GM21737 (cell line): ENCODE results near the gene SNRK.

Experiments used
- ATAC-seq: cut with Tn5 transposase; IDR thresholded peaks from one replicate; pipeline ENCODE4 v1.9.1; 2021; ENCODE audit warnings: mild to moderate bottlenecking, moderate library complexity; ENCODE audit not compliant: unreplicated experiment

The SNRK gene

DNA sequence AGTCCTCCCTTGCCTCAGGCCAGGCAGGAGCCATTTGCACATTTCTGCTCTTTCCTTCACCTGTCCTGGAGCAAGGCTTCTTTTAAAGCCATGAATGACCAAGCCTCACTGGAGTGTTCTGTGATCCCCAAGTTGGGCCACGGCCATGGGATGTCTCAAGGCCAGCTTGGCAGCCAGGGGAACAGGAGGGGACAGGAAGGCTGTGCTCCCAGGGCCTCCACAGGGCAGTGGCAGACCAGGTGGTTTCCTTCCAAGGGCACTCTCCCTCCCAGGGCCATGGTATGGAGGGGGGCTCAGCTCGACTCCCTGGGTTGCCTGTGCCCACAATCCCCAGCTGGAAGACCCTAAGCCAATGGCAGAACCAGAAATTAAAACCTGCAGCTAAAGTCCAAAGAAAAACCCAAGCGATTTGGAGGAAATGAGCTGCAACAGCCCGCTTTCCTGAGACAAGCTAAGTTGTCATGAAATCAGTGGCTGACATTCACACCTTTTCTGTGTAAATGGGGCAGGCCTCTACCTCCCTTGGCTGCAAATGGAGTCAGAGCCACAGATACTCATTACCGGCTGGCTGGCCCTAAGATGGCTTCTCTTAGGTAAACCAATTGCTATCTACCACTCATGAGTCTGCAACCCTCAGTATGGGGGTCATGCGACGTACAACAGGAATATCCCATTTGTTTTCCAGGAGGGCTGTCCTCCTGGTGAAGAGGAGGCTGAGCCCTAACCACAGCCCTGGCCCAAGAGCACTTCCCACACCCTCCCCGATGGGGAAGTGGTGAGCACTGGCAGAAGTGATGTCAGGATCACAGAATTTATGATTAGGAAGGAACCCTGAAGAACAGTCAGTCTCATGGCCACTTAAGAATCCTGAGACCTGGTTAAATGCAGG lies 83.3 kb downstream of the SNRK start:
- no peak for ATAC-seq

DNA sequence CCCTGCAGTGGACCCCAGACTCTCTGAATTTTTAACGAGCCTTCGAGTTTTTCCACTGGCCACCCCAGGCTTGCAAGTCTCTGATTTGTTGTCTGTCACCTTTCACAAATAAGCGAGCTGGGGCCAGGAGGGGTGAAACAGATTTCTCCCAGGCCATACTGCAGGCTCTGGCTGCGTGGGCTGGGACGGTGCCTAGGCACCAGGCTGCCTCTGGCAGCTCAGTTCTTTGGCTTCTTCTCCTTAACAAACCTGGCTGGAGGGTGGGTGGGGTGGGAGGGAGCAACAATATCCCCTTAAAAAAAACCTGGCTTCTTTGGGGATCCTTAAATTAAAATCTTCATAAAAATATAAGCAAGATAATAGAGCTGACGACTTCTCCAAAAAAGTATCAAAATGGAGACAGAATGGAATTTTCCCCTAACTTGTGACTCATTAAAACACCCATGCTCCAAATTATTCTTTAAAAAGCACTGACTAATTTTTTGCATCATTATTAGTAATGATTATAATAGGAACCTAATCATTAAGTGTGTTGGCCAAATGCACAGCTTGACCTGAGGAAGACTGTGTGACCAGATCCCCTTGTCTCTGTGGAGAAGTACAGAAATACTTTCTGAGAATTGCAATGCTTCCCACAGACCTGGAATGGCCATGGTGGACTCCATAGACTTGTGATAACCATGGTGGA lies 84.1 kb downstream of the SNRK start:
- ATAC-seq: no peak

DNA sequence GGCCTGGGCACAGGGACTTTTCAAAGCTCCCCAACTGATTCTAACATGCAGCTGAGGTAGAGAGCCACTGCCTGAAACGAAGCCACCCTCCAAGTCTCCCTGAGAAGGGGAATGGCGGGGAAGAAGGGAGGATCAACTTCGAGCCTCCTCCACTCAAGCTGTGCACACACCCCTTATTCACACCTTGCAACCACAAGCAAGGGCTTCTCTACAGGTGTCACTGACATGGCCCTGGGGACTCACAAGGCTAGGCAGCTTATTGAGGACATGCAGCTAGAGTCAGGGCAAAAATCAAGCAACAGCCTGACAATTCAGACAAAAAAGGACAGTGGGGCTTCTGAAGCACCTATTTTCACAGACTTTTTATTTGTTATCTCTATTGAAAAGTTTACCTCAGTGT lies 85.2 kb downstream of the SNRK start:
- ATAC-seq: no peak

DNA sequence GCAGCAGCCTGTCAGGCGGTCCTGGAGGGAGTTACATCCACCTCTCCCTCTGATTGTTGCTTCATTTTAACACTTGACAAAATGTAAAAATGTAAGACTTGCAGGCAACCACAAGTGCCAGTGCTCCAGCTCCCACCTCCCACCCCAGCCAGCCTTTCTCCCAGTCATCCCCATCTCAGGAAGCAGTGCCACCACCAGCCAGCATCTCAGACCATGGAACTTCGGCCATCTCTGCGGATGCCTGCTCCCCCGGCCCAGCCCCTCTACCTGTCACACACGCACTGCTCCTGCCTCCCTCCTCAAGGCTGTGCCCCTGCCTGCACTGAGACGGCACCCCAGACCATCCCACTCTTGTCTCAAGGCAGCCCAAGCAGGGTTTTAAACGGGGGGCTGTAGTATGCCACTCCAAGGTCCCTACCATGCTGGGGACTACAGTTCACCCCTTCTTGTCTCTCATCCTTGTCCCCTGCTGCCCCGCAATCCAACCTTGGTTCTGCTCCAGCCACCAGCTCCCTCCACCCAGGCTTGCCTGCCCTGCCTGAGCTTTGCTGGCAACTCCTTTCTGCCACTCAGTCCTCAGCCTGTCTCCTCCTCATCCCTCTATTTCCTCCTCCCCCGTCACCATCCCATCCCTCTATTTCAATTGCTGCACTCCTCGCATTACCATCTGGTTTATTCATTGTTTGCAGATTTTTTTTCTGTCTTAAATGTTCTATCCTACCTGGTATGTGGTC lies 85.8 kb downstream of the SNRK start:
- ATAC-seq: no peak

DNA sequence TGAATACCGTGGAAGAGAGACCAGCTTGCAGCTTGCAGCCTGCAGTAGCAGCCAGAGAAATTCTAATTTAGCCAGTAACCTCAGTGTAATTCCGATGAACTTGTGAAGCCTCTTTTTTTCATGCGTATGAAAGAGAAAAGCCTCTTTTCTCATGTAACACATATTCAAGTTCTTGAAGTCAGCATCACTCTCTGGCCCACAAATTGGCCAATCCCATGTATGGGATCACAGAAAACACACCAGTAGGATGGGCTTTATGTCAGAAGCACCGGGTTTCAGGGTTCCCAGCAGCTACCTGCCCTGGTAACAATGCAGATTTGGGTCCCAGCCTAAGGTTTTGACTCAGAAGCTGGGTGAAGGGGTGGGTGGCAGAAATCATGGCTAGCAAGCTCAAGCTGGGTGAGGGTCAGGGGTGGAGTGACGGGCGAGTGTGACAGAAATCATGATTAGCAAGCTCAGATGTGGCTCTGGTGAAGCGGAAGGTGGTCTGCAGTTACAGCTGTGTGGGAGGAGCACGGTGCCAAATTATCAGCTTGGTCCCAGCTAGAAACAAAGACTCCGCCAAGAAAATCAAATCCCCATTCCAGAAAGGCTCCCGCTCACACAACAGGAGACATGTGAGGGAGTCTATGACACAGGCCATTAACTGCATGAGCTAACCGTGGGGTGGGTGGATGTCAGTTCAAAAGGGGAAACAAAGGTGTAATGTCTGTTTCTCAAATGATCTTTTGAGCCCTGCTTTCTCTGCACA lies 86.6 kb downstream of the SNRK start:
- no peak for ATAC-seq

DNA sequence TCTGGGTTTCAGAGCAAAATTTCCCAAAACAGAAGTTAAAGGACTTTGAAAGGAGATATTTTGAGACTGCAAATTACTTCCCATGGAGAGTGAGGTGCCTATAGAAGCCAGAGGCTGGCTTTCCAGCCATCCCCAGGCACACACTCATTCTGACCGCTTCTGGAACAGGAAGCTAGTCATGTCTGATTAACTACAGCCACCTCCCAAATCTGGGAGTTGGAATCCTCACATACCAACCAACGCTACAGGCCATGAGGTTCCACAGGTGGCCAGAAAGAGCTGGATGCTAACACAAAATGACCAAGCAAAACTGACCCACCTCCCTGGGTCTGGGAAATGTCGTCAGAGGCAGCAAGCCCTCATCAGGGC lies 87.2 kb downstream of the SNRK start:
- ATAC-seq: no peak

DNA sequence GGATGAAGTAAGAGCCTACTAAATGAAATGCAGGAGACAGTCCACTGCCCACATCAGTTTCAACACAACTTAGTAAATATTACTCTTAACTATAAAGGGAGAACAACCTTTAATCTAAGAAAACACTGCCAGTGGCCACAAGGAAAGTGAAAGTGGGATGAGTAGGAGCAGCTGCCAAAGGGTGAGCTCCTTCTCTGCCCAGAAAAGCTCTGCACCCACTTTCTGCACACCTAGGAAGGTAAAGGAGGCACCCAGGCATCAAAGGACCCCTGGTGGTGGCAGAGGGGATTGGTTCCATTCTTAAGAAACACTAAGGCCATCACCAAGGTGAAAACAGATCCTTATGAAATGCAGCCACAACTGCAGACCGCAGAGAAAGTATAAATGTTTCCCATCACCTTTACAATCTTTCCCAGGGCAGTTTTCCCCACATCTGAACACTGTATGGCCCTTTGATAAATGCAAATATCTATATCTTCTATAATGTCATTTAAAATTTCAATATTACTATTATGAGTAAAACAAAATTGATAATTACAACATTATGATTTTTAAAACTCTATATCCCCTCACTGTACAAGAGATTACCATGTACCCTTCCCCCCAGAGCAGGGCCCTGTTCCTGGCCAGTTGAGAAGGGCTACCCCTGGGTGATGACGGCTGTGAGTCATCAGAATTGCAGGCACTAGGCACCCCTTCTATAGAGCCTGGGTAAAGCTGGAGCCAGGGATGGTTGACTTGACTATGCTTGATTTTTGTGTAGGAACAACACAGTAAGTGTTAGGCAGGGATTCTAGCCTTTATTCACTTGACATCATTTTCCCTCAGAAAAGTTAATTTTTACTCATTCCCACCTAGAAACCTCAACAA lies 92.0 kb downstream of the SNRK start:
- no peak for ATAC-seq

DNA sequence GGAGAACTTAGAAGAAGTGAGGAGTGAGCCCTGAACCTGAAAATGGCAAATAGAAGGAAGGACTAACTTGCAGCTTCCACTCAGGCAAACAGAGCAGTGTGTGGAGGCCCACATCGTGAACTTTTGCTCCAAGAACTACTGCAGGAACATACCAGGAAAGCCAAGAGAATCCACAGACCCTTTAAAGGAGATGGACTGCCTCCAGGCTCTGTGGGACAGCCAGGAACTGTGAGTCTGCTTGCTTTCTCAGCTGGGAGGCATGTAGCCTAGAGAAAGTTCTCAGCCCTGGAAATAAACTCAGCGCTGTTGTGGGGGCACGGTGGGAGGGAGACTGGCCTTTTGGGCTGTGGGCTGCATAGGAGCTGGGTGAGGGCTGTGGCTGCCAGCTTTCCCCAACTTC lies 93.0 kb downstream of the SNRK start:
- ATAC-seq: no peak

DNA sequence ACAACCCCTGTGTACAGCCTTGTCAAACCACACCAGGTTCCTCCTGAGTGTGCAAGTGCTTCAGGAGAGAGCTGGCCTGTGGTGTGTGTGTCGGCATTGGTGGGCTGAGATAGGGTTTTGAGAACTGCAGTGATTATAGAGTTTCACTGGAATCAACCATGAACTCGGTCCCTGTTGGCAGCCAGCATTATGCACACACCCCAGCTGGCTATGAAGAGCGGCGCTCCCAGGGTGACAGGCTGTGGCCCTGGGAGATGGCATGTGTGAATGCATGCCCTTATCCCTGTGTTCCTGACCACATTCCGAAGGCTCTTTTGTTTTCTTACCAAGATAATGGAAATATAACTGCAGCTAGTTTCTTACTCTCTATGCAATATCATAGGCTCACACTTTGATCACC lies 101.8 kb downstream of the SNRK start:
- no peak for ATAC-seq

DNA sequence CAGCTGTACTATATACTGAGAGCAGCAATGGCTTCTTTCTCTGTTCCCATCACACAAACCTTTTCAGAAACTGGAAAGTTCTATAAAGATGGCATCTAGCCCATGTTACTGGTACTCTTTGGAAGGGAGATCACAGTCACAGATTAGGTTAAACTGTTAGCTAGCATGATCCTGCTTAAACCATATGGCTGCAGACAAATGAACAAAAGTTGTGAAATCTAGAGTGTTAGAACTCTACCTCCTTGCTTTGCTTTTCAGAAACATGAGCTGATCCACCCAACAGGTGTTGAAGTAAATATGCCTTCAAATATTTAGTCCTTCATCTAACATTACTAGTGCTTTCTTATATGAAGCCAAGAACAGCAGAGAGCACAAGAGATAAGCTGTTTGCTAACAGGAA lies 102.6 kb downstream of the SNRK start:
- ATAC-seq: no peak

DNA sequence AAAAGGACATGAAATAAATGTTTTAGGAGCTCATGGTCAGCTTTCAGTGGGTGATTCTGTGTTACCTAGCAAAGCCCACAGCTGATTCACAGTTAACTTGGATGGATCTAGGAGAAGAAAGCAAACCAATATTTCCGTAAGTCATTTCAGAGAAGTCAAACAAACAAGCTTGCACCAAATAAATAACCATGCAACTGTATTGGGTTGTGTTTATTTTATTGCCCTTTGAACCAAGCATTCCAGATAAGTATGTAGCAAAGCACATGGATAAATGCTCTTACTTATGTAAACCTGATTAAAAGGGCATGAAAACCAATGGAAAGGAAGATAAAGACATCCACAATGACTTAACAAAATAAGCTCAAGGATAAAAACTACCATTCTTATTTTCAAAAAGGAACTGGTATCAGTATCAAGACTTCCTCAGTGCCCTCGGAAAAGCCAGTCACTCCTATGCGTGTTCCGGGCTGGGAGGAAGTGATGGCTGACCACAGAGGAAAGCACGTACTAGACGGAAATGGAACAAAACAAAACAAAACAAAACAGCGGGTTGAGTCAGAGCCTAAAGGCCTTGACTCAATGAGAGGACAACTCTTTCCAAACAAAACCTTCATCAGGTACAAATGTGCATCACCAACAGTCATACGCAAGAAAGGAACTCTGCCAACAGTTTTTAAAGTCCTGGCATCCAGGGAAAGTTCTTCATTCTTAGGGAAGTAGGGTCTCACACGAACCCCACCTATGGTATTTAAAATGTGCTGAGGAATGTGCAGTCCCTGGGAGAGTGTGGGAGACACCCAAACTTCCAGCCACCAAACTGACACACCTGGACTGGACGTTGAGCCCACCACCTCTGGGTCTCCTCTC lies 103.3 kb downstream of the SNRK start:
- ATAC-seq: no peak

DNA sequence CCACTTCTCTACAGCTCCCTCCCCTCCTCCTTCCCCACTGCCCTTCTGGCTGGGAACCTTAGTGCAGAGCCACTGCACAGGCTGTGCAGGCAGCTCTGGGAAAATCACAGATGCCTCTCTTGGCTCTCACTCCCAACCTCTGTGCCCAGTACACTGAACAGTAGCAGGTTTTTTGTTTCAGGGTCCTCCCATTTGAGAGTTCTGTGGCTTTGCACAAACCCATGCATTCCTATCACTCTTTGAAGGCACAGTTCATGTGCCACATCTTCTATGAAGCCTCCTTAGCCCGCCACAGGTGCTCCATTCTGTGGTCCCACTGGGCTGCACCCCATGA lies 103.9 kb downstream of the SNRK start:
- no peak for ATAC-seq

DNA sequence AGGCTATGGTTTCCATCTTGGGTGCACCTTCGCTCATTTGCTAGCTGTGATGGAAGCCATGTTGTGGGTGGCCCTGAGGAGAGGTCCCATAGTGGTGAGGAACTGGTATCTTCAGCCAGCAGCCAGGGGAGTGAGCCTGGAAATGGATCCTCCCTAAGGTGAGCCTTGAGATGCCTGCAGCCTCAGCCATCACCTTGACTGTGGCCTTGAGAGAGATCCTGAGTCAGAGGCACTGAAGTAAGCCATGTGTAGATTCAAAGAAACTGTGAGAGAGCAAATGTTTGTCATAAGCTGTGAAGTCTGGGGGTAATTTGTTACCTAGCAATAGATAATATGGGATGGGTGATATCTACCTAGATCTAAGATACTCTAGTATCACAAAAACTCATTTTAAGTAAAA lies 105.3 kb downstream of the SNRK start:
- no peak for ATAC-seq

DNA sequence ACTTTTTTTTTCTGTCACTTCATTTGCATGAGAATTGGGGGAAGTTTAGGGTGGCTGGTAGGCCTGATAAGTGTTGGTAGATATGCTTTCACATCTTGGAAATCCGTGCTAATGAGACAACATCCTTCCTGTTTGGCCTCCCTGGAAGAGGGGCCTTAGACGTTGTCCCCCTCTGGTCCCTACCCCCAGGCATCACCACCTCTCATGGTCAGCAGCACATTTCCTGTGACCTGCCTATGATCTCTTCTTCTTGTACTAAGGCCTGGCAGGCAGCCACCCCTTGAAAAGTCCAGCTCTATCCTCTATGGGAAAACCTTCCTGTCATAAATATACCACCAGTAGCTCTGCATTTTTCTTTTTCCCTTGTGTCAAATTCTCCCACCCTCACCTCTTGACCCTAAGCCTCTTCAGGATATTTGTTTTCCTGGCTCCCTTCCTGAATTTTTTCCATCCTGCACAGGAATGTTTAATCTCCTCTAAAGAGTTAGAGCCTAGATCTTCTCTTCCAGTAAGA lies 107.8 kb downstream of the SNRK start:
- ATAC-seq: no peak

DNA sequence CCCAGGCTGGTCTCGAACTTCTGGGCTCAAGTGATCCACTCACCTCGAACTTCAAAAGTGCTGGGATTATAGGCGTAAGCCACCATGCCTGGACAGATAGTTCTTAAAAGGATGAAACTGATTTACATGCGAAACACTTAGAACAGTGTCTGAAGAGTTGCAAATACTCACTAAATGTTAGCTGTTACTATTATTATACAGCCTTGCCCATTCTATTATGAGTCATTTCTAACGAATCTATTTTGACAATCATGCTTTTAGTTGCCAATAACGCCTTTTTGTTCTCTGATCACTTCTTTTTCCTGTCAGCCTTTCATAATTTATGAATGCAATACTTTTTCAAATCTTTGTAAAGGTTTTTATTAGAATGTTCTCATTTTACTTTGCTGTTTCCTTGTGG lies 112.7 kb downstream of the SNRK start:
- ATAC-seq: no peak

DNA sequence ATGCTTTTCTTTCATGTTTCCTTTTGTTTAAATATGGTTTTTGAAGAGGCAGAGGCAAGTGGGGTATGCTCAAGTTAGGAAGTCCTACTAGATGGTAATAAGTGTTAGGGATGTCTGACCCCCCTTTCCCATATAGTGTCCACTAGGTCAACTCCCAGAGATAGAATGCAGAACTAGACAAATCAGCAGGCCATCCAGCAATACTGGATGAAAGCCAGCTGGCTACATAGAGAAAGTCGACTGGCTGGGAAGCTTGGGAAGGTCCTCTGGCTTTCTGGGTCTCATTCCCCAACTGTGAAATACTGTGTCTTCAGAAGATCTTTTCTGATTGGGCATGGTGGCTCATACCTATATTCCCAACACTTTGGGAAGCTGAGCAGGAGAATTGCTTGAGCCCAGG lies 113.8 kb downstream of the SNRK start:
- ATAC-seq: no peak
